Measurements from ENCODE around the gene CDH22.

The CDH22 gene

DNA sequence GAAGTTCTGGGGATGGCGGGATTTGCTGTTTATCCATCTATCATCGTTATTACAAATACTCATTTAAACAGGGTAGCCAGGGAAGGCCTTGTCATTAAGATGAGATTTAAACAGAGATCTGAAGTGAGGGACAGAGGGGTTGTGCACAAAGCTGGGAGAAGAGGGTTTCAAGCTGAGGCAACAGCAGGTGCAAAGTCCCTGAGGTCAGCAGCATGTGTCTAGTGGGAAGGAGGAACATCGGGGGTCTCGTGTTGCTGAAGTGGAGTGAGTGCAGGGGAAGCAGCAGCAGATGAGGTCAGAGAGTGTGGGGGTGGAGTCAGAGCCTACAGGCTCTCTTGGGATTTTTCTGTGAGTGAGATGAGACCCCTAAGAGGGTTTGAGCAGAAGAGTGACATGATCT, 52.0 kb downstream of the CDH22 start:
- TF ChIP-seq, protein P1, sequence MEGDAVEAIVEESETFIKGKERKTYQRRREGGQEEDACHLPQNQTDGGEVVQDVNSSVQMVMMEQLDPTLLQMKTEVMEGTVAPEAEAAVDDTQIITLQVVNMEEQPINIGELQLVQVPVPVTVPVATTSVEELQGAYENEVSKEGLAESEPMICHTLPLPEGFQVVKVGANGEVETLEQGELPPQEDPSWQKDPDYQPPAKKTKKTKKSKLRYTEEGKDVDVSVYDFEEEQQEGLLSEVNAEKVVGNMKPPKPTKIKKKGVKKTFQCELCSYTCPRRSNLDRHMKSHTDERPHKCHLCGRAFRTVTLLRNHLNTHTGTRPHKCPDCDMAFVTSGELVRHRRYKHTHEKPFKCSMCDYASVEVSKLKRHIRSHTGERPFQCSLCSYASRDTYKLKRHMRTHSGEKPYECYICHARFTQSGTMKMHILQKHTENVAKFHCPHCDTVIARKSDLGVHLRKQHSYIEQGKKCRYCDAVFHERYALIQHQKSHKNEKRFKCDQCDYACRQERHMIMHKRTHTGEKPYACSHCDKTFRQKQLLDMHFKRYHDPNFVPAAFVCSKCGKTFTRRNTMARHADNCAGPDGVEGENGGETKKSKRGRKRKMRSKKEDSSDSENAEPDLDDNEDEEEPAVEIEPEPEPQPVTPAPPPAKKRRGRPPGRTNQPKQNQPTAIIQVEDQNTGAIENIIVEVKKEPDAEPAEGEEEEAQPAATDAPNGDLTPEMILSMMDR (conservative IDR thresholded peaks at IDR 0.05), result no peak
- H3K27ac ChIP-seq, result peak overlapping the region; percentile 79

DNA sequence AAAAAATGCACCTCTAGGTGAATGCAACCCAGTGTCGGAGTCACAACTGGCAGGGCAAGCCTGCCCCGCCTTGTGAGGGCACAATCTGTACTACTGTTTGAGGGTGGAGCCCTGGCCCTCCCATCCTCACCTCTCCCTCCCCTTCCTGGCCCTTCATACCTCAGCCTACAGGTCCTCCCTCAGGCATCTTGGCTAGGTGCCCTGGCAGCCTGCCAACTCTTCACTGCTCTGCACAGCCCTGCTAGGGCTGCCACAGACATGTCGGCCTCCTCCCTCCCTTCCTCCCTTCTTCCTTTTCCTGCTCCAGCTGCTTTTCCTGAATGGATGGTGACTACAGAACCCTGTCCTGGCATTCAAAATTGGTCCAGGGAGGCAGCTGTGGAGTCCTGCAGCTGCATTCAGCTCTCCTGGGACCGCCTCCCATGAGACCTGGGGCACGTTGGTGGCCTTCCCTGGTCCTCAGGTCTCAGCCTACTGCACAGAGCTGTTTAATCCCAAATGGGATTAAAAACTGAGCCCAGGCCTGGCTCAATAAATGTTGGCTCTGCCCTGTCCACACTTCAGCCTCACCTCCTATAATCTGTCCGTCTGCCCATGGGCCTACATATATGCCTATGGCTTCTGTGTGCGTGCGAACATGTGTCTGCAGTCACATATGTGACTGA, 52.7 kb downstream of the CDH22 start:
- TF ChIP-seq, protein P1 (conservative IDR thresholded peaks at IDR 0.05), result no peak
- peak overlapping the region; percentile 79 for H3K27ac ChIP-seq

DNA sequence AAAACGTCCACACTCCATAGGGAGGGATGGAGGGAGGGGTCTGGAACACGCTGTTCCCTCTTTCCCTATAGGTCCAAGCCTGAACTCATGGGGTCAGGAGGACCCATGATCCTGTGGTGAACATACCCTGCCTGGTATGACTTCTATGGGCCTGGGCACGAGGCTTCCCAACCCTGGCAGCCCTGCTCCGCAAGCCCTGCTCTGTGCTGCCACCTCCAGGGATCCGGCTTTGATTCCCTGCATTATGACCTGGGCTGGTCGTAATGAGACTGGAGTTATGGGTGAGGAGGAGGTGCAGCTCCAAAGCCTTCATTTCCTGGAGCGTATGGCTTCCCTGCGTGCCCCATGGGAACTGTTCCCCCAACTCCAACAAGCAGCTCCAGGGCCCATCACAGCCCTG, 54.9 kb downstream of the CDH22 start:
- TF ChIP-seq, protein P1 (conservative IDR thresholded peaks at IDR 0.05), result peak; percentile 56
- peak overlapping the region; percentile 31; the same call in 1 of the 2 replicates for H3K27ac ChIP-seq

DNA sequence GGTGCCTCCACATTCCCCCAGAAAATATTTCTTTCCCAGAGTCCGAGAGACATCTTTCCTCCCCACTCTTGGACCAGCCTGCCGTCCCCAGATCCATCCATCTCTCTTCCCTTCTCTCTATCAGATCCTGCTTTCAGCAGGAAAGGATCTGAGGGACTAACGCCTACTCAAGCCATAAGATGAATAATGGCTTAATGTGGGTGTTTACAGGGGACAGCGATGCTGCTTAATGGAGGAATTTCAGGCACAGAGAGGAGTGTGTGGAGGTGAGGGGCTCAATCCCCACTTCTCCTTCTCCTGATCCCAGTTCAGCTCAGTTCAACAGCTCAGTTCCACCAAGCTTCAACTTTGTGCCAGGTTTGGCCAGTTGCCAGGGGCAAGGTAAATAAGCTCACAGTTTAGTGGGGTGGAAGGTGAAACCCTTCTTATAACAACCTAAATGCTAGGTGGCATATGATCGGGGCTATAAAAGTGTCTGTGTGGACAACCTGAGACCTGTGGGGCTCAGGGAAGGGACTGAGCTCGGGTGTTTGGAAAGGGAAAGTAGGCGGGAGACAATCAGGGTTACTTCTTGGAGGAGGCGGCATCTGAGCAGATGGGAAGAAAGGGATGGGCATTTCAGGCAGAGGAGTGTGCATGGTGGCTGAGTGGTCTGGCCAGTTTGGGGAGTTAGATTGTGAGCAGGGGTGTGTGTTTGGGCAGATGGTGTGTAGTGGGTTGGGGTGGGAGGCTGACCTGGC, 55.8 kb downstream of the CDH22 start:
- TF ChIP-seq, protein P1 (conservative IDR thresholded peaks at IDR 0.05), result no peak

DNA sequence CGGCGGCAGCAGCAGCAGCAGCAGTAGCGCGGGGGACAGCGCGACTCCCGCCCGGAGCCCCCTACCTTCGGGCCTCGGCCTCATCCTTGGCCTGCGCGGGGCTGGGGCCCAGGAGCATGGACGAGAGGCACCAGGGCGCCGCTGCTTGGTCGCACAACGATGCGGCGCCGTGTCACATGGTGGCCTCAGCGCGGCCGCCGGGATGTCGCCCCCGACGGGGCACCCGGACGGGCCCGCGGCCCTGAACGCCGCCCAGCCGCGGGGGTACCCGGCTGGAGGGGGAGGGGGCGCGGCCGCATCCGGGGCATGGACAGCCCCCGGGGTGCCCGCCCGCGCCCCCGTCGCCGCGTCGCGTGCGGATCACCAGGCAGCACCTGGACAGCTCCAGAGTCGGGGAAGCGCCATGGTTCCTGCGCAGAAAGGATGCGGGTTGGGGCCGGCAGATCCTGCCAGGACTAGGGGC, 57.1 kb downstream of the CDH22 start:
- no peak overlapping the region for H3K27ac ChIP-seq
- TF ChIP-seq, protein P1 (conservative IDR thresholded peaks at IDR 0.05), result no peak

More for the DNA sequence above, 55.8 kb downstream of the CDH22 start:
- peak overlapping the region; percentile 31; the same call in 1 of the 2 replicates for H3K27ac ChIP-seq

DNA sequence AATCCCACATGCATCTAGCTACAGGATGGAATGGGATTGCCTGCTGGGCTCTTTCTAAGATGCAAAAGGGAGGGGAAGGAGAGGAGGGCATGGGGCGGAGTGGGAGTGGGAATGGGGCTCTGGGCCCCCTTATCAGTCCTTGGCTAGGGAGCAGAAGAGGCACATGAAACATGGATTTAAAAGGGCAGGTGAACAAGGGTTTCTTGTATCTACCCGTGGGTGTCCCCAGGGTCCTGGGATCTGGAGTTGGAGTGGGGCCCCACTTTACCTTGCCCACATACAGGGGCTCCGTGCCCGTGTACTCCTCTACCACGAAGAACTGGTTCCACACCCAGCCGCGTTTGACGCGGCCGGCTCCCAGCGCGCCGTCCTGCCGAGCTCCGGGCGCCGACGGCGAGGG, 57.5 kb downstream of the CDH22 start:
- H3K27ac ChIP-seq, result no peak overlapping the region
- TF ChIP-seq, protein P1 (conservative IDR thresholded peaks at IDR 0.05), result no peak

DNA sequence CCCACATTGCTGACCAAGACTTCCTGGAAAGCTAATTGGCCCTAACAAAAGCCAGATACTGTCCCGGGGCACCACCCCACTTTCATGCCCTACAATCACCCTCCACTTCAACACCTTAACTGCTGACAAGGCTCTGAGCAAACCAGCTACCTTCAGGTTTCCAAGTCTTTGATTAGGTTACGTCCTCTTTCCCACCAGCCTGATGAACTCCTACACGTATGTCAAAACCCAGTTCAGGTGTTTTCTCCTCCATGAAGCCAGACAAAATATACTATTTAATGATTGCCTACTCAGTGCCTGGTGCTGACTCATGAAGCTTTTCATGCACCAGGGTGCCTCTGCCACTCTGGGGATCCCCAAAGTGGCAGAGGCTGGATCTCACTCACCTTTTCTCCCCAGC, 58.6 kb downstream of the CDH22 start:
- no peak overlapping the region for H3K27ac ChIP-seq
- TF ChIP-seq, protein P1 (conservative IDR thresholded peaks at IDR 0.05), result no peak

Measured in VCaP (cell line).